ENCODE data around the gene GGTLC3. TPM values are rescaled to one million over a fixed set of nuclear protein-coding genes. Genes with fewer than 3 reads are reported as not detected.

Gene GGTLC3
- total and polyA plus RNA-seq, 4 donors, result 0.24 to 10.5 (median 1.2) TPM

Other genes starting within 250 kb of the GGTLC3 start
- 1 to 10 TPM in 1 of 2 donors, not detected in 1; 8.1 TPM for gene TMEM191B, start 9.6 kb upstream of the GGTLC3 start, total RNA-seq
- 1 to 10 TPM; 1.3 to 1.8 TPM for gene TMEM191B, start 9.6 kb upstream of the GGTLC3 start, polyA plus RNA-seq
- 1 to 10 TPM in 1 of 2 donors, under 1 TPM in 1; 0.11 to 1.3 TPM for gene RIMBP3, start 93.8 kb upstream of the GGTLC3 start, total RNA-seq
- under 1 TPM; 0.10 TPM for gene RIMBP3, start 93.8 kb upstream of the GGTLC3 start, polyA plus RNA-seq

All from lung (tissue), 4 donors.